GM12801 (cell line): ENCODE data around the gene KIRREL3.

Experiments
- TF ChIP-seq, protein P1 (sequence below): IDR thresholded peaks from one replicate; pipeline ENCODE4 v1.5.1; 2011; ENCODE audit warnings: control low read depth; ENCODE audit not compliant: insufficient read length; ENCODE audit errors: extremely low read depth

Gene KIRREL3

DNA sequence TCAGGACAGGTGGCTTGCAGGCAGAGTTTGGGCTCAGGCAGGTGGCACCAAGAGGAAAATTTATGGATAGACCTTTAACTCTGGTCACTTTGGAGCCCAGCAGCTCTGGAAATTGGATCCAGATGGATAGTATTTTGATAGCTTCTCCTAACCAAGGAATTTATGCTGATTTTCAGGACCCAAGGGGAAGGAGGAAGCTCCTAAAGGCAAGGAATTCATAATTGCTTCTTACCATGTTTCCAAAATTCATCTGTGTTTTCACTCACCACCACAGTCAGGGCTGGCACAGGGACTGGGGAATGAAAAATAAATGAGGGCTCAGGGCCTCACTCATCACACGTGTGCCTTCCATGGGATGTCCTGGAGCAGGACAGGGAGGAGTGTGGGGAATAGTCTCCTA, 327.3 kb downstream of the KIRREL3 start:
- TF ChIP-seq, protein P1, sequence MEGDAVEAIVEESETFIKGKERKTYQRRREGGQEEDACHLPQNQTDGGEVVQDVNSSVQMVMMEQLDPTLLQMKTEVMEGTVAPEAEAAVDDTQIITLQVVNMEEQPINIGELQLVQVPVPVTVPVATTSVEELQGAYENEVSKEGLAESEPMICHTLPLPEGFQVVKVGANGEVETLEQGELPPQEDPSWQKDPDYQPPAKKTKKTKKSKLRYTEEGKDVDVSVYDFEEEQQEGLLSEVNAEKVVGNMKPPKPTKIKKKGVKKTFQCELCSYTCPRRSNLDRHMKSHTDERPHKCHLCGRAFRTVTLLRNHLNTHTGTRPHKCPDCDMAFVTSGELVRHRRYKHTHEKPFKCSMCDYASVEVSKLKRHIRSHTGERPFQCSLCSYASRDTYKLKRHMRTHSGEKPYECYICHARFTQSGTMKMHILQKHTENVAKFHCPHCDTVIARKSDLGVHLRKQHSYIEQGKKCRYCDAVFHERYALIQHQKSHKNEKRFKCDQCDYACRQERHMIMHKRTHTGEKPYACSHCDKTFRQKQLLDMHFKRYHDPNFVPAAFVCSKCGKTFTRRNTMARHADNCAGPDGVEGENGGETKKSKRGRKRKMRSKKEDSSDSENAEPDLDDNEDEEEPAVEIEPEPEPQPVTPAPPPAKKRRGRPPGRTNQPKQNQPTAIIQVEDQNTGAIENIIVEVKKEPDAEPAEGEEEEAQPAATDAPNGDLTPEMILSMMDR: no peak

GRCh38 chr11:126669416-126669815, 331.2 kb downstream of the KIRREL3 start:
- TF ChIP-seq, protein P1: no peak

GRCh38 chr11:126664643-126665042, 335.9 kb downstream of the KIRREL3 start:
- TF ChIP-seq, protein P1: no peak

GRCh38 chr11:126663749-126664592, 336.6 kb downstream of the KIRREL3 start:
- TF ChIP-seq, protein P1: no peak

DNA sequence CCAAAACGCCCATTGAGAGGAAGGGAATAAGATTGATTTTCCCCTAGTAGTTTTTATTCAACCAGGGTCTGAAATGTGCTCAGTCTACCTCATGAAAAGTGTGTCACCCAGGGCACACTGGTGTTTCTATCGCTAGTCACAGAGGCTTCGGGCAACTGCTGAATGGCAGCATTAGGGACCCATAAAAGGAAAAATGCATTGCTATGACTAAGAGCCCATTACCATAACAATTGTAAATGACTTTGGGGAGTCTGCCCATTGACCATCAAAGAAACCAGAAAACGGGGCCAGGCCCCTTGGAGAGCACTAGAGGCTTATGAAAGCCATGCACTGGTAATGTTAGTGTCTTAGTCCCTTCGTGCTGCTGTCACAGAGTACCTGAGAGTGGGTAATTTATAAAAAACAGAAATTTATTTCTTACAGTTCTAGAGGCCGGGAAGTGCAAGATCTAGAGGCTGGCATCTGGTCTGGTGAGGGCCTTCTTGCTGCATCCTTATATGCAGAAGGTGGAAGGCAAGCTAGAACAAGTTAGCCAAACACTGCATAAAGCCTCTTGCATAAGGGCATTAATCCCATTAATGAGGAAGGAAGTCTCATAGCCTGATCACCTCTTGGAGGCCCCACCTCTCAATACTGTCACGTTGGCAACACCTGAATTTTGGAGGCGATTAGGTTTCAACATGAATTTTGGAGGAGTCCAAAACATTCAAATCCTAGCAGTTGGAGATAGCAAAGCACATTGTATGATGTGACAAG, 338.4 kb downstream of the KIRREL3 start:
- TF ChIP-seq, protein P1: no peak

DNA sequence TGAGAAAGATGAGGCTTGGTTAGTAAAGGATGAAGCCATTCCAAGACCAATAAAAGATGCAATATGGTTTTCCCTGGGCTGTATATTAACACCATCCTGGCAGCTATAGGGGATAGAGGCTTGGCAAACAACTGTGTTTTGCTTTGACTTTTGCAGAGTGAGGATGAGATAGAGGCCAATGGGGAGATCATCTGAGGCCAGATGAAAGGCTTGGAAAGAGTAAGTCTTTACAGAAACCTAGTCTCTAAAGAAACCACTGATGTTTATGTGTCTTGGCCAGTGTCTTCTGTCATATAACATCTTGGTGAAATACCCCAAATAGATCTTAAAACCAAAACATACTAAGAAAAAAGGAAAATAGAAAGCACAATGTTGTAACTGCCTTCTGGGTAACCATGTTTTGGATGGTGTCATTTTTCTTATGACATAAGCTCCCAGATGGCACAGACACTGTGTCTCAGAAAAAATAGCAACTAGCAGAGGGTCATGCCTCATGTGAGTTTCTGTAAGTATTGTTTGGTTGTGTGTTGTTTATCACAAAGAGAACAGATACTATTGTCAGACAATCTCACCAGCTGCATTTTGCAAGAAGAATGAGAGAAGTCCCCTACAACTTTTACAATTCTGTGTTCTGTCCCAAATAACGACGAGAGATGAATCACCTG, 339.7 kb downstream of the KIRREL3 start:
- TF ChIP-seq, protein P1: no peak

DNA sequence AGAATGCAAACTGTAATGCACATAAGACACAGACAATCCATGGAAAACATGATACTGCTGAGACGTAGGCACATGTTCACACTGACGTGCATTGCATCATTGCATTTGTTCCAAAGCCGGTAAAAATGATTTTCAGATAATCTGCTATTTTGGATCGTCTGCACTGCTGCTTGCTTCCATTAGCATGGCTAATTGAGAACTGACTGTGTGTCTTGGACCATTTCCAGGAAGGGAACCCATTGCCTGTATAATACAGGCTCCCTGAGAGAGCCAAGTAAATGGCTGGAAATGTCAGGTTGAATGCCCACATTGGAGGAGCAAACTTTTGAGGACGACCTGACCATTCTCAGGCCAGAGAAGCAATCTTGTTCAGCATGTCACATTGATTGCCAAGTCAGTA, 340.2 kb downstream of the KIRREL3 start:
- TF ChIP-seq, protein P1: no peak
